Omental fat pad (tissue), 4 donors: ENCODE data around the gene S1PR5. TPM values are rescaled to one million over a fixed set of nuclear protein-coding genes. Genes with fewer than 3 reads are reported as not detected.
A peak's percentile ranks its signal among the peaks of the same experiment; 100 is the strongest.

ENCODE experiments used
- ATAC-seq: fragments of 150-250 bp; one replicate; pipeline ENCODE4 v1.9.1; 2016; ENCODE audit warnings: mild to moderate bottlenecking, moderate library complexity; ENCODE audit not compliant: low FRiP score
- DNase-seq: peaks from one replicate; pipeline ENCODE4 v3.0.0-alpha.2; 2019; ENCODE audit warnings: low spot score
- CTCF ChIP-seq, 3 donors: fragments of 450-650 bp; IDR thresholded peaks; one replicate each; pipeline ENCODE4 v1.5.1; 2016 to 2017; ENCODE audit warnings: antibody characterized with exemption in 3 of 3, mild to moderate bottlenecking in 3 of 3, moderate library complexity in 2 of 3
- total RNA-seq, 4 donors: library from RNA; depleted of rRNA; stranded (reverse); fragments of >200 nt; gene quantifications; one replicate each; pipeline ENCODE4 v1.1.0, GENCODE V29; 2016

Gene S1PR5
- total RNA-seq, 4 donors from 2014 or later = 0.47 to 0.72 (median 0.56) TPM

- DNase-seq (no peak), ATAC-seq (no peak)
- no peak for TF ChIP-seq CTCF (IDR thresholded peaks at IDR 0.05)
Observed at GRCh38 chr19:10514211-10515145, 2.8 kb downstream of the S1PR5 start.

GRCh38 chr19:10513223-10513622, 4.0 kb downstream of the S1PR5 start:
- ATAC-seq (no peak), DNase-seq (no peak)
- no peak for TF ChIP-seq CTCF (IDR thresholded peaks at IDR 0.05)

- DNase-seq (no peak), ATAC-seq (no peak)
- TF ChIP-seq CTCF (IDR thresholded peaks at IDR 0.05) = no peak
Observed at GRCh38 chr19:10510301-10510802, 6.9 kb downstream of the S1PR5 start.

- DNase-seq (no peak), ATAC-seq (no peak)
- no peak for TF ChIP-seq CTCF (IDR thresholded peaks at IDR 0.05)
Observed at GRCh38 chr19:10508707-10509106, 8.5 kb downstream of the S1PR5 start.

GRCh38 chr19:10508036-10508435, 9.2 kb downstream of the S1PR5 start:
- no peak for TF ChIP-seq CTCF (IDR thresholded peaks at IDR 0.05)
- ATAC-seq = no peak
- DNase-seq = no peak

GRCh38 chr19:10505583-10506229, 11.5 kb downstream of the S1PR5 start:
- DNase-seq (peak; percentile 76), ATAC-seq (peak; percentile 53)
- TF ChIP-seq CTCF (IDR thresholded peaks at IDR 0.05) = peak in 1 of 3 donors; percentile 17
